ENCODE data around the gene CIBAR2.
A peak's percentile ranks its signal among the peaks of the same experiment; 100 is the strongest.

The CIBAR2 gene

DNA sequence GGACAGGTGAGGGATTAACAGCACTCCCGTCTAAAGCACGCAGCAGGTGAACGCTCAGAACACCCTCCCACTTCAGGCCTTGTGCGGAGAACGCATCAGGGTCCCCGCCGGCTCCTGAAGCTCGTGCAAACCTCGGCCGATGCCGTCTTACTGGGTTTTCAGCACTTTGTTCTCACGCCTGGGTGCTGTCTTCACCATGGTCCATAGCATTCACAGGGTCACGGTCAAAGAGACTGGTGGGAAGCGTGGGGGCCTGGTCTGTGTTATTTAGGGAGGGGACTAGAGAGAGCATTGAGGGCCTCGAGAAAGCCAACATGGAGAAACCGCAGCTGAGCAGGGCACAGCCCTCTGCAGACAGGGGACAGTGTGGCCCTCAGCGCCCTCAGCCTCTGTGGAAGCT, 26.6 kb downstream of the CIBAR2 start:
- peaks cover 35% of the 10 kb centered on the region for H3K4me1 ChIP-seq (ENCODE audit: control insufficient read depth, low read depth, low read length)
- no peak overlapping the region for H3K27ac ChIP-seq (ENCODE audit: low read length)
- H3K4me3 ChIP-seq (ENCODE audit: low read length), result no peak overlapping the region
- H3K9me3 ChIP-seq (ENCODE audit: control insufficient read depth, low read depth, low read length), result no peaks in the 10 kb centered on the region
- peaks cover 42% of the 10 kb centered on the region for H3K27me3 ChIP-seq (ENCODE audit: control insufficient read depth, insufficient read depth, low read length)
- H3K36me3 ChIP-seq (ENCODE audit: control insufficient read depth, low read depth, low read length), result no peaks in the 10 kb centered on the region
- no peak overlapping the region for H3K9ac ChIP-seq (ENCODE audit: low read length)

DNA sequence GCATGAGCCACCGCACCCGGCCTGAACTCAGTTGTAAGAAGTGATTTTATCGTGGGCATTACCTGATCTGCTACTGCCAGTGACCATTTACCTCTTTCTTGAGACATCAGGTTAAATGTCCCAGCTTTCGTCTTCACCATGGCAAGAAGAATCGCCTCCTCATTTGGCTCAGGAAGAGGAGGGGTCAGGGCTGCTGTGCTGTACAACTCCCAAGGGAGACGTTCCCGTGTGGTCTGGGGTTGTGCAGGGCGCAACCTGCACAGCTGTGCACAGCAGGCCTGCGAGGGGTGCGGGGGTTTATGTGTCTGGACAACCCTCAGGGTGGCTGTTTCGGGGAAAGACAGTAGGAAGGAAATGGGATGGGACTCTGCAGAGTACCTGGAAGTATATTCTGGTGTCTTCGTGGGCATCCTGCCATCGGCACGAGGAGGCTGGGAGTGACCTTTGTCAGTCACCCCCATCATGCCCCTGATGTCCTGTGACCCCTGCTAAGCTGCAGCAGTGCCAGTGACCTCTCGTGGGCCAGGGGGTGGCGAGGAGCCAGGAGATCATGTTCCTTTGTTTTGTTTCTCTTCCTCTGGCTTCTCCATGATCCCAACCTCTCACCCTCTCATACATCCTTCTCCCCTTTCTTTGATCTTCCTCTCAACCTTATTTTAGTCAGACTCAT, 27.3 kb downstream of the CIBAR2 start:
- Histone ChIP-seq H3K27me3 (ENCODE audit: control insufficient read depth, insufficient read depth, low read length) (peaks cover 45% of the 10 kb centered on the region), H3K4me1 (ENCODE audit: control insufficient read depth, low read depth, low read length) (peaks cover 35% of the 10 kb centered on the region), H3K4me3 (ENCODE audit: low read length) (no peak overlapping the region), H3K27ac (ENCODE audit: low read length) (no peak overlapping the region), H3K36me3 (ENCODE audit: control insufficient read depth, low read depth, low read length) (no peaks in the 10 kb centered on the region), H3K9me3 (ENCODE audit: control insufficient read depth, low read depth, low read length) (no peaks in the 10 kb centered on the region), H3K9ac (ENCODE audit: low read length) (no peak overlapping the region)

DNA sequence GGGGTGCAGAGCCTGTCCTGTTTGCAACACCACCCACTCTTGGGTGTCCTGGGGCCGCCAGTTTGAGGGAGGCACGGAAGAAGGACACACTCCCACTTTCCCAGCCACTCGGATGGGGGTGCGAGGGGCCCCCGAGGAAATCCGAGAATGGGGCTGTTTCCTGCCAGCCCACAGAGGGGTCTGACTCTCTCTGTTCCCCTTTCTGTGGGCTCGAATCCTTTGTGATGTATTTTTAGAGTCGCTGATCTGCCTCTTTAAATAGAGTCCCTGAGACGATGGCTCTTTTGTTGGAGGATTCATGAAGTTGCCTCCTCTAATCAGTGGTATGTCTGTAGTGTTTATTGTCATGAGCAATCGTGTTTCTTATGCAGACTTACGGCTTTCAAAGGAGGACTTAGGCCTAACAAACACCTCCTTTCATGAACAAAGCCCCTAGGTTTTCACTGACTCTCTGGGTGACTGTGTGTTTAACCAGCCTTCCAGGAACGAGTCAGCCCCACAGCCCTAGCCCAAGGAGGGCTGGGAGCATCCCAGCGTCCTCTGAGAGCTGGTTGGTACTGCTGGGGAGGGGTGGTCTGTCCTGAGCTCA, 29.1 kb downstream of the CIBAR2 start:
- H3K9ac ChIP-seq (ENCODE audit: low read length), result peak overlapping the region; percentile 8
- H3K9me3 ChIP-seq (ENCODE audit: control insufficient read depth, low read depth, low read length), result no peaks in the 10 kb centered on the region
- no peaks in the 10 kb centered on the region for H3K36me3 ChIP-seq (ENCODE audit: control insufficient read depth, low read depth, low read length)
- peaks cover 35% of the 10 kb centered on the region for H3K4me1 ChIP-seq (ENCODE audit: control insufficient read depth, low read depth, low read length)
- H3K27me3 ChIP-seq (ENCODE audit: control insufficient read depth, insufficient read depth, low read length), result peaks cover 49% of the 10 kb centered on the region
- H3K27ac ChIP-seq (ENCODE audit: low read length), result no peak overlapping the region
- H3K4me3 ChIP-seq (ENCODE audit: low read length), result peak overlapping the region; percentile 39

DNA sequence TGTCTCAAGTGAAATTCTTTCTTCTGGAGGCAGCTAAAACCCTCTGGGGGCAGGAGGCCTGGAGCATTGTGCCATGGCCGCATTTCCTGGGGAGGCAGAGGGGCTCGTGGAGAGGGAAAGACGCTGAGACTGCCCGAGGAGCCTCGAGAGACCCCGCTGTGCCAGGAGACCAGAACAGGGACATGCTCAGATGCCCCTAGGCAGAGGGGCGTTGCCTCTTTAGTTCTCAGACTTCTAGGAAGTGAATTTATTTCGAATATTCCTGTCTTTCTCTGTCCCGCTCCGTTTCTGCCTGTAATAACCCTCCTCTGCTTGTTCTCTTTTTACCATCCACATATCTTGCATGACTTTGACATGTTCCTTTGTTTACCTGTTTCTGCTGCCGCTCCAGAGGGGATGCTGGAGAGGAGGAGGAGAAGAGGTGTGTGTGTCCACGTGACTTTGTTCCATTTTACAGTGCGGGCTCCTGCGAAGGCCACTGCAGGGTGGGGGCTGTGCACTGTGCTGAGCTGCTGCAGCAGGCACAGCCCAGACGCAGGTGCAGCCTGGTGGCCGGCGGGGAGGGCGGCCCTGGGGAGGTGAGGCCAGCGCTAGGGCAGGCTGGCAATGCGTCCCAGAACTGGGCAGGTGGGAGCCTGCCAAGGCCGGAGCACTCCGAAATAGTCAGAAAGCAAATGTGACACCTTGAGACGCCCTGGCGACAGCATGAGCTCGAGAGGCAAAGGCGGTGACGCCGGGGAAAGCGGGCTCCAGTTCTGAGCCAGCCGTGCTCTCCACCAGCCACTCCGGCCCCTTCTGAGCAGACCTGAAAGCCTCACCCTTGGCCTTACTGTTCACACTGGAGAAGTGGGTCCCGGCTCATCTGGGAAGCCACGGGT, 29.9 kb downstream of the CIBAR2 start:
- Histone ChIP-seq H3K9ac (ENCODE audit: low read length) (peak overlapping the region; percentile 8), H3K27me3 (ENCODE audit: control insufficient read depth, insufficient read depth, low read length) (peaks cover 49% of the 10 kb centered on the region)

DNA sequence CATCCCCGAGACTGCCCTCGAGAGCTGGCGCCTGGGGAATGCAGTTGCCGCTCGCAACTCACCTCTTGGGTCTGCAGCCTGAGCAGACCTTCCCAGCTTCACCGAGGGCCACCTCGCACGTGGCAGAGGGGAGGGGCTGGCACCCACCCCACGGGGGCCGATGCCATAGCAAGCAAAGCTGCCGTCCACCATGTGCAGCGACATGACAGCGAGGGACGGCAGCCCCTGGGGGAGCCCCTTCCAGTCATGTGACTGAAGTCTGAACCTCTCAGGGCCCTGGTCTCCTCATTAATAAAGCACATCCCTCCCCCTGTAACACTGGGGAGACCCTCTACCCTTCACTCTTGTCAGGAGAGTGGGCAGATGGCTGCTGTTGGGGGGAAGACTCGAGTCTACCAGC, 30.5 kb downstream of the CIBAR2 start:
- no peaks in the 10 kb centered on the region for H3K36me3 ChIP-seq (ENCODE audit: control insufficient read depth, low read depth, low read length)
- H3K4me1 ChIP-seq (ENCODE audit: control insufficient read depth, low read depth, low read length), result peaks cover 39% of the 10 kb centered on the region
- H3K9me3 ChIP-seq (ENCODE audit: control insufficient read depth, low read depth, low read length), result no peaks in the 10 kb centered on the region
- H3K4me3 ChIP-seq (ENCODE audit: low read length), result peak overlapping the region; percentile 39
- H3K9ac ChIP-seq (ENCODE audit: low read length), result no peak overlapping the region
- H3K27me3 ChIP-seq (ENCODE audit: control insufficient read depth, insufficient read depth, low read length), result peaks cover 49% of the 10 kb centered on the region
- H3K27ac ChIP-seq (ENCODE audit: low read length), result no peak overlapping the region

More for the DNA sequence above, 29.9 kb downstream of the CIBAR2 start:
- H3K4me3 ChIP-seq (ENCODE audit: low read length), result peak overlapping the region; percentile 39
- H3K36me3 ChIP-seq (ENCODE audit: control insufficient read depth, low read depth, low read length), result no peaks in the 10 kb centered on the region
- no peak overlapping the region for H3K27ac ChIP-seq (ENCODE audit: low read length)
- no peaks in the 10 kb centered on the region for H3K9me3 ChIP-seq (ENCODE audit: control insufficient read depth, low read depth, low read length)
- peaks cover 35% of the 10 kb centered on the region for H3K4me1 ChIP-seq (ENCODE audit: control insufficient read depth, low read depth, low read length)

DNA sequence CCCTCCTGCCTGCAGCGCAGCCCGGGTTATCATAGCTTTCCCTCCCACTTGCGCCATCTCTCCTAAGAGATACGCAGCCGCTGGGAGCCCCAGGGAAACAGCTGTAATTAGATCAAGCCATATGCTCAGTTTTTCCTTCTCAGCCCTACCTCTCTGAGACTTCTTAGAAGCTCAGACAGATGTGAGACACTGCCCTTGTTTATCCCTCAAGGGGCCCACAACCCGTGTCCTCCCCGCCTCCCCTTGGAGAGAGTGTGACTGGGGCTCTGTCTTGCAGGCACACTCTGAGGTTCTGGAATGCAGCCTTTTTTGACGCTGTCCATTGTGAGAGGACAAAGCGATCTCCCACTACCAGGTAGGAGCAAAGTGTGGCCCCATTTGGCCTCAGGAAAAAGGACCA, 31.2 kb downstream of the CIBAR2 start:
- H3K4me3 ChIP-seq (ENCODE audit: low read length), result no peak overlapping the region
- H3K9me3 ChIP-seq (ENCODE audit: control insufficient read depth, low read depth, low read length), result no peaks in the 10 kb centered on the region
- no peak overlapping the region for H3K9ac ChIP-seq (ENCODE audit: low read length)
- H3K27me3 ChIP-seq (ENCODE audit: control insufficient read depth, insufficient read depth, low read length), result peaks cover 49% of the 10 kb centered on the region
- no peaks in the 10 kb centered on the region for H3K36me3 ChIP-seq (ENCODE audit: control insufficient read depth, low read depth, low read length)
- peaks cover 39% of the 10 kb centered on the region for H3K4me1 ChIP-seq (ENCODE audit: control insufficient read depth, low read depth, low read length)
- no peak overlapping the region for H3K27ac ChIP-seq (ENCODE audit: low read length)

DNA sequence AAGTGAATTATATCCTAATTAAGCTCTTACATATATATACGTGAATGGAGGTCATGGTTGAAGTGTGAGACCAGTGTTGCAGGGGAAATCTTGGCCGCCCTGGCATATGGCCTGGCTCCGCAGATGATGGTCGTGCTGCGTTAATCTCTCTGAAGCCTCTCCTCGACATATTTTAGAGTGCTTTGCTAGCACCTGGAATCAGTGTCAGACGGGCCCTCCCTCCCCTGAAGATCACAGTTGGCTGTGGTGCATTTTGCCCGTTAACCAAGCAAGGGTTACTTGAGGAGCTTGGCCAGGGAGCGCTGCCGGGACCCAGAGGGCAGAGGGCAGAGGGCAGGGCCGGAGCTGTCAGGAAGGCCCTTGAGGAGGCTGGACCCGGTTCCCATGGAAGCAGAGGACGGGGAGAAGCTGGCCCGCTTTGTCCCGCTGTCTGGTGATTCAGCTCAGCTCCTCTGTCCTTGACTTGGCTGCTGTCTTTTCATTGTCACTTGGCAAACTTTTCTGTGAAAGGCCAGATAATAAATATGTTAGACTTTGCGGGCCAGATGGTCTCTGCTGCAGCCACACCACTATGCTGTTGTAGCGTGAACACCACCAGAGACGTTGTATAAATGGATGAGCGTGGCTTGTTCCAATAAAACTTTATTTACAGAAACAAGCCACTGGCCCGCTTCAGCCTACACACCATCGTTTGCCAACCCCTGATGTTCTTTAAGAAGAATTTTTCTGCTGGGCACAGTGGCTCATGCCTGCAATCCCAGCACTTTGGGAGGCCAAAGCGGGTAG, 32.3 kb downstream of the CIBAR2 start:
- peaks cover 43% of the 10 kb centered on the region for H3K4me1 ChIP-seq (ENCODE audit: control insufficient read depth, low read depth, low read length)
- no peak overlapping the region for H3K27ac ChIP-seq (ENCODE audit: low read length)
- peaks cover 45% of the 10 kb centered on the region for H3K27me3 ChIP-seq (ENCODE audit: control insufficient read depth, insufficient read depth, low read length)
- H3K36me3 ChIP-seq (ENCODE audit: control insufficient read depth, low read depth, low read length), result no peaks in the 10 kb centered on the region
- H3K9ac ChIP-seq (ENCODE audit: low read length), result no peak overlapping the region
- H3K9me3 ChIP-seq (ENCODE audit: control insufficient read depth, low read depth, low read length), result no peaks in the 10 kb centered on the region
- H3K4me3 ChIP-seq (ENCODE audit: low read length), result no peak overlapping the region

DNA sequence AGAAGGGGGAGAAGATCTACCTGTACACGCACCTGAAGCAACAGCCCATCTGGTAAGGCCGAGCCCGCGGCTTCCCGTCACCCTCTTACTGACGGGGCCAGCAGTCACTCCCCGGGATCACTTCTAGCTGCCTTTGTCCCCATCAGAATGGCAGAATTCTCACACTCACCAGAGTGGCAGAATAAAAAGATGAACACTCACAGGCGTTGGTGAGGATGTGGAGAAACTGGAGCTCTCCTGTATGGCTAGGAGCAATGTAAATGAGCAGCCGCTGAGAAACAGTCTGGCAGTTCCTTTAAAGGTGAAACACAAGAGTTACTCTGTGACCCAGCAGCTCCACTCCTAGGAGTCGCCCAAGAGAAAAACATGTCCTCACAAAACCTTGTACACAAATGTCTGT, 33.3 kb downstream of the CIBAR2 start:
- H3K36me3 ChIP-seq (ENCODE audit: control insufficient read depth, low read depth, low read length), result no peaks in the 10 kb centered on the region
- H3K9me3 ChIP-seq (ENCODE audit: control insufficient read depth, low read depth, low read length), result no peaks in the 10 kb centered on the region
- H3K27me3 ChIP-seq (ENCODE audit: control insufficient read depth, insufficient read depth, low read length), result peaks cover 37% of the 10 kb centered on the region
- no peak overlapping the region for H3K27ac ChIP-seq (ENCODE audit: low read length)
- no peak overlapping the region for H3K4me3 ChIP-seq (ENCODE audit: low read length)
- no peak overlapping the region for H3K9ac ChIP-seq (ENCODE audit: low read length)
- H3K4me1 ChIP-seq (ENCODE audit: control insufficient read depth, low read depth, low read length), result peaks cover 40% of the 10 kb centered on the region

DNA sequence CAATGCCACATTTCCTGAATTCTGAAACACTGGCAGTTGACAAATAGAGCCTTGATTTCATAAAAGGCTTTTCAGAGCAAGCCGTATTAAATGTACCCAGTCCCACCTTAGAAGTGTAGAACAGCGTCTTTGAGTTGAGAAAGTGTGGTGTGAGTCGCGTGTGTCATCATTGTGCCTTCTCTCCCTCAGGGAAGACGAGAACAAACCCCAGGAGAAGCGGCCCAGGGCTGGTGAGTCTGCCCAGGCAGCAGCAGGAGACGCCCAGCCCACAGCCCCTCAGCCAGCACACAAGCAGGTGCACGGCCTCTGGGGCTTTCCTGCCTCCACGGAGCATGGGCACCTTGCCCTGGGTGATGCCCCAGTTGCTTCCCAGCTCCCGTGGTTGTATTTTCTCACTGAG, 34.0 kb downstream of the CIBAR2 start:
- Histone ChIP-seq H3K9ac (ENCODE audit: low read length) (no peak overlapping the region), H3K27ac (ENCODE audit: low read length) (no peak overlapping the region), H3K36me3 (ENCODE audit: control insufficient read depth, low read depth, low read length) (no peaks in the 10 kb centered on the region)

DNA sequence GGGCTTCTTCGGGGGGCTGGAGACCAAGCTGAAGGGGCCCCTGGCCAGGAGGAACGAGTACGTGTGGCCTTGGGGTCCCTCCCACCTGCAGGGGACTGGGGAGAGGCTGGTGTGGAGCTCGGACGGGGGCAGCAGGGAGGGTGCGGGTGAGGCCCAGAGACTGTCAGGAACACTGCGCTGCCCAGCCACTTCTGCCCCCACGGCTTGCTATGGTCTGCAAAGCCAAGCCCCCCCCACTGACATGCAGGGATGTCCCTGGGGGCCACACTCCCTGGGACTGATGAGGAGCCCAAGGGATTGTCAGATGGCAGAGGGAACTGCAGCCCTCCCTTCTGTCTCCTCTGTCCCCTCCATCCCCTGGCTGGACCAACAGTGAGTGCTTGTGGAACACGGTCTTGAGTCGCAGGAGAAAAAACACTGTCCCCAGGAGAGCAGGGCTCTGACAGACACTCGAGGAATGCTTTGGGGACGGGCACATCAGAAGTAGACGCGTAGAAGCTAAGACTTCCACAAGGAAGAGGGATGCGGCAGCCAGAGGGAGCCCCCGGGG, 34.6 kb downstream of the CIBAR2 start:
- no peaks in the 10 kb centered on the region for H3K36me3 ChIP-seq (ENCODE audit: control insufficient read depth, low read depth, low read length)
- H3K9ac ChIP-seq (ENCODE audit: low read length), result no peak overlapping the region
- H3K9me3 ChIP-seq (ENCODE audit: control insufficient read depth, low read depth, low read length), result no peaks in the 10 kb centered on the region
- peaks cover 36% of the 10 kb centered on the region for H3K27me3 ChIP-seq (ENCODE audit: control insufficient read depth, insufficient read depth, low read length)
- no peak overlapping the region for H3K4me3 ChIP-seq (ENCODE audit: low read length)
- H3K4me1 ChIP-seq (ENCODE audit: control insufficient read depth, low read depth, low read length), result peaks cover 30% of the 10 kb centered on the region
- no peak overlapping the region for H3K27ac ChIP-seq (ENCODE audit: low read length)

More for the DNA sequence above, 34.0 kb downstream of the CIBAR2 start:
- Histone ChIP-seq H3K27me3 (ENCODE audit: control insufficient read depth, insufficient read depth, low read length) (peaks cover 37% of the 10 kb centered on the region), H3K4me3 (ENCODE audit: low read length) (no peak overlapping the region), H3K9me3 (ENCODE audit: control insufficient read depth, low read depth, low read length) (no peaks in the 10 kb centered on the region), H3K4me1 (ENCODE audit: control insufficient read depth, low read depth, low read length) (peaks cover 34% of the 10 kb centered on the region)

DNA sequence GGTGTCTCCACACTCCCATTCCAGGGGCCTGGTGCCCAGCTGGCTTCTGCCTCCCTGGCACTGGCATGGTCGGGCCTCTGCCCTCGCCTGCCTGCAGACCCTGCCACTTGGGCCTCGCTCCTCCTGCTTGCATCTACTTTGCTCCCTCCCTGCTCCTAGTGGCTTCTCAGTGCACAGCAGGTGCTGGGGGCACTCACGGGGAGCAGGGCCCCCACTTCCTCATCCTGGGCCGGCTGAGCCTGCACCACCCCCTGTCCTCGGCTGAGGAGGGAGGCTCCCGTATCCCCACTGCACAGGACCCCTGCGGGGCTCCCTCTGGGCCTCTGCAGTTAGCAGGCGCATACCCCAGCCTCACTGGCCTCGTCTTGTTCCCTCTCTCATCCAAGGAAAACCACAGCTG, 35.2 kb downstream of the CIBAR2 start:
- H3K27ac ChIP-seq (ENCODE audit: low read length), result no peak overlapping the region
- no peak overlapping the region for H3K4me3 ChIP-seq (ENCODE audit: low read length)
- peaks cover 29% of the 10 kb centered on the region for H3K27me3 ChIP-seq (ENCODE audit: control insufficient read depth, insufficient read depth, low read length)
- no peaks in the 10 kb centered on the region for H3K36me3 ChIP-seq (ENCODE audit: control insufficient read depth, low read depth, low read length)
- no peak overlapping the region for H3K9ac ChIP-seq (ENCODE audit: low read length)
- peaks cover 24% of the 10 kb centered on the region for H3K4me1 ChIP-seq (ENCODE audit: control insufficient read depth, low read depth, low read length)
- no peaks in the 10 kb centered on the region for H3K9me3 ChIP-seq (ENCODE audit: control insufficient read depth, low read depth, low read length)

Measured in iPS-18a (cell line).